NCI-H2196 treated with DMSO at 0.1 percent for 48 hours (cell line): Measurements from ENCODE around the gene WDR47.
"Not testable (repeated sequence)": the region's sequence is repeated elsewhere in the genome, so short reads cannot be mapped to it uniquely, and the experiment has no call there.

Source experiments
- DNase-seq: peaks from one replicate; lab custom pipeline; 2025; ENCODE audit not compliant: unreplicated experiment; lab: John Stamatoyannopoulos, UW

Gene WDR47

GRCh38 chr1:109056064-109056463, 14.2 kb upstream of the WDR47 start:
- no peak for DNase-seq

- DNase-seq, result not testable (repeated sequence)
These were observed 10.2 kb upstream of the WDR47 start for GRCh38 chr1:109052145-109052544.

GRCh38 chr1:109050228-109050995, 8.5 kb upstream of the WDR47 start:
- no peak for DNase-seq

- no peak for DNase-seq
These were observed 6.4 kb upstream of the WDR47 start for GRCh38 chr1:109048335-109048734.

- DNase-seq, result no peak
These were observed 5.4 kb upstream of the WDR47 start for GRCh38 chr1:109047339-109047738.

GRCh38 chr1:109046671-109047070, 4.8 kb upstream of the WDR47 start:
- DNase-seq, result no peak

- DNase-seq, result no peak
These were observed 3.7 kb upstream of the WDR47 start for GRCh38 chr1:109045595-109045994.

- DNase-seq, result no peak
These were observed 797 bp downstream of the WDR47 start for GRCh38 chr1:109040989-109041620.

GRCh38 chr1:109040627-109040988, 1.3 kb downstream of the WDR47 start:
- DNase-seq, result no peak

- no peak for DNase-seq
These were observed 7.5 kb downstream of the WDR47 start for GRCh38 chr1:109034382-109034781.

- not testable (repeated sequence) for DNase-seq
These were observed 12.4 kb downstream of the WDR47 start for GRCh38 chr1:109029493-109029892.

GRCh38 chr1:109027841-109028240, 14.1 kb downstream of the WDR47 start:
- no peak for DNase-seq

GRCh38 chr1:109025694-109026093, 16.2 kb downstream of the WDR47 start:
- DNase-seq, result no peak

- no peak for DNase-seq
These were observed 17.3 kb downstream of the WDR47 start for GRCh38 chr1:109024646-109025045.

GRCh38 chr1:109020693-109021257, 21.1 kb downstream of the WDR47 start:
- DNase-seq, result no peak

GRCh38 chr1:109017719-109018118, 24.2 kb downstream of the WDR47 start:
- not testable (repeated sequence) for DNase-seq

GRCh38 chr1:109017134-109017533, 24.8 kb downstream of the WDR47 start:
- DNase-seq, result no peak

GRCh38 chr1:109011335-109011734, 30.6 kb downstream of the WDR47 start:
- DNase-seq, result no peak

GRCh38 chr1:108996622-108997021, 45.3 kb downstream of the WDR47 start:
- DNase-seq, result not testable (repeated sequence)

- no peak for DNase-seq
These were observed 58.8 kb downstream of the WDR47 start for GRCh38 chr1:108983114-108983513.

- DNase-seq, result no peak
These were observed 65.2 kb downstream of the WDR47 start for GRCh38 chr1:108976658-108977057.

- DNase-seq, result no peak
These were observed 69.0 kb downstream of the WDR47 start for GRCh38 chr1:108972951-108973350.
